Activated naive CD4-positive, alpha-beta T cell treated with anti-CD3 and anti-CD28 coated beads, Interleukin-2, amount 50 U/mL, for 24 hours (primary cell): Measurements from ENCODE around the gene ATP1B3.
"Not testable (repeated sequence)": the region's sequence is repeated elsewhere in the genome, so short reads cannot be mapped to it uniquely, and the experiment has no call there.

Source experiments
- H3K27ac Mint-ChIP-seq: one replicate; pipeline ENCODE4 v1.8.0; 2021; ENCODE audit warnings: mild to moderate bottlenecking, mixed read lengths
- H3K27me3 Mint-ChIP-seq: one replicate; pipeline ENCODE4 v1.8.0; 2021; ENCODE audit warnings: mixed read lengths
- H3K36me3 Mint-ChIP-seq: one replicate; pipeline ENCODE4 v1.8.0; 2021; ENCODE audit warnings: mixed read lengths
- H3K4me1 Mint-ChIP-seq: one replicate; pipeline ENCODE4 v1.8.0; 2021; ENCODE audit warnings: mixed read lengths
- H3K4me3 Mint-ChIP-seq: one replicate; pipeline ENCODE4 v1.8.0; 2021; ENCODE audit warnings: mild to moderate bottlenecking, mixed read lengths
- H3K9me3 Mint-ChIP-seq: one replicate; pipeline ENCODE4 v1.8.0; 2021; ENCODE audit warnings: mixed read lengths

The ATP1B3 gene

GRCh38 chr3:141876891-141877621, 613 bp downstream of the ATP1B3 start:
- Mint-ChIP-seq H3K36me3 (peaks cover 15% of the 10 kb centered on the region), H3K4me1 (peaks cover 55% of the 10 kb centered on the region), H3K27me3 (no peaks in the 10 kb centered on the region), H3K4me3 (peak overlapping the region; percentile 96), H3K27ac (peak overlapping the region; percentile 75), H3K9me3 (no peaks in the 10 kb centered on the region)

GRCh38 chr3:141877911-141878310, 1.5 kb downstream of the ATP1B3 start:
- H3K4me1 Mint-ChIP-seq: peaks cover 58% of the 10 kb centered on the region
- H3K9me3 Mint-ChIP-seq: no peaks in the 10 kb centered on the region
- H3K27ac Mint-ChIP-seq: peak overlapping the region; percentile 26
- H3K36me3 Mint-ChIP-seq: peaks cover 17% of the 10 kb centered on the region
- no peaks in the 10 kb centered on the region for H3K27me3 Mint-ChIP-seq
- peak overlapping the region; percentile 96 for H3K4me3 Mint-ChIP-seq

GRCh38 chr3:141878326-141878725, 1.9 kb downstream of the ATP1B3 start:
- peak overlapping the region; percentile 26 for H3K27ac Mint-ChIP-seq
- H3K36me3 Mint-ChIP-seq: peaks cover 18% of the 10 kb centered on the region
- H3K4me3 Mint-ChIP-seq: peak overlapping the region; percentile 96
- H3K9me3 Mint-ChIP-seq: no peaks in the 10 kb centered on the region
- H3K4me1 Mint-ChIP-seq: peaks cover 60% of the 10 kb centered on the region
- H3K27me3 Mint-ChIP-seq: no peaks in the 10 kb centered on the region

- H3K9me3 Mint-ChIP-seq: no peaks in the 10 kb centered on the region
- H3K4me1 Mint-ChIP-seq: peaks cover 65% of the 10 kb centered on the region
- H3K36me3 Mint-ChIP-seq: peaks cover 19% of the 10 kb centered on the region
- H3K27ac Mint-ChIP-seq: no peak overlapping the region
- peak overlapping the region; percentile 96 for H3K4me3 Mint-ChIP-seq
- no peaks in the 10 kb centered on the region for H3K27me3 Mint-ChIP-seq
These were observed 2.4 kb downstream of the ATP1B3 start for GRCh38 chr3:141878817-141879216.

GRCh38 chr3:141881702-141882101, 5.3 kb downstream of the ATP1B3 start:
- H3K4me3 Mint-ChIP-seq: peak overlapping the region; percentile 19
- peaks cover 29% of the 10 kb centered on the region for H3K36me3 Mint-ChIP-seq
- no peak overlapping the region for H3K27ac Mint-ChIP-seq
- H3K27me3 Mint-ChIP-seq: no peaks in the 10 kb centered on the region
- H3K4me1 Mint-ChIP-seq: peaks cover 82% of the 10 kb centered on the region
- H3K9me3 Mint-ChIP-seq: no peaks in the 10 kb centered on the region

- peaks cover 30% of the 10 kb centered on the region for H3K36me3 Mint-ChIP-seq
- H3K27ac Mint-ChIP-seq: no peak overlapping the region
- H3K4me3 Mint-ChIP-seq: no peak overlapping the region
- no peaks in the 10 kb centered on the region for H3K27me3 Mint-ChIP-seq
- H3K4me1 Mint-ChIP-seq: peaks cover 71% of the 10 kb centered on the region
- no peaks in the 10 kb centered on the region for H3K9me3 Mint-ChIP-seq
These were observed 10.6 kb downstream of the ATP1B3 start for GRCh38 chr3:141887051-141887450.

- peaks cover 75% of the 10 kb centered on the region for H3K4me1 Mint-ChIP-seq
- not testable (repeated sequence) for H3K9me3 Mint-ChIP-seq, H3K27me3 Mint-ChIP-seq, H3K4me3 Mint-ChIP-seq
- H3K36me3 Mint-ChIP-seq: peaks cover 26% of the 10 kb centered on the region
- peak overlapping the region; percentile 2 for H3K27ac Mint-ChIP-seq
These were observed 12.1 kb downstream of the ATP1B3 start for GRCh38 chr3:141888548-141888947.

GRCh38 chr3:141894524-141895176, 18.2 kb downstream of the ATP1B3 start:
- no peak overlapping the region for H3K4me3 Mint-ChIP-seq
- H3K9me3 Mint-ChIP-seq: peaks cover 5% of the 10 kb centered on the region
- H3K4me1 Mint-ChIP-seq: peaks cover 48% of the 10 kb centered on the region
- no peaks in the 10 kb centered on the region for H3K27me3 Mint-ChIP-seq
- H3K36me3 Mint-ChIP-seq: peaks cover 22% of the 10 kb centered on the region
- no peak overlapping the region for H3K27ac Mint-ChIP-seq

GRCh38 chr3:141895731-141896130, 19.3 kb downstream of the ATP1B3 start:
- H3K4me3 Mint-ChIP-seq: no peak overlapping the region
- peaks cover 29% of the 10 kb centered on the region for H3K36me3 Mint-ChIP-seq
- no peaks in the 10 kb centered on the region for H3K27me3 Mint-ChIP-seq
- no peak overlapping the region for H3K27ac Mint-ChIP-seq
- H3K4me1 Mint-ChIP-seq: peaks cover 49% of the 10 kb centered on the region
- peaks cover 5% of the 10 kb centered on the region for H3K9me3 Mint-ChIP-seq

GRCh38 chr3:141898908-141899307, 22.5 kb downstream of the ATP1B3 start:
- Mint-ChIP-seq H3K9me3 (peaks cover 5% of the 10 kb centered on the region), H3K36me3 (peaks cover 29% of the 10 kb centered on the region), H3K27ac (no peak overlapping the region), H3K4me3 (no peak overlapping the region), H3K27me3 (no peaks in the 10 kb centered on the region), H3K4me1 (peaks cover 25% of the 10 kb centered on the region)

- H3K27me3 Mint-ChIP-seq: no peaks in the 10 kb centered on the region
- H3K4me3 Mint-ChIP-seq: no peak overlapping the region
- H3K36me3 Mint-ChIP-seq: peaks cover 26% of the 10 kb centered on the region
- peaks cover 5% of the 10 kb centered on the region for H3K9me3 Mint-ChIP-seq
- H3K27ac Mint-ChIP-seq: no peak overlapping the region
- peaks cover 24% of the 10 kb centered on the region for H3K4me1 Mint-ChIP-seq
These were observed 23.9 kb downstream of the ATP1B3 start for GRCh38 chr3:141900343-141900742.

GRCh38 chr3:141901914-141902313, 25.5 kb downstream of the ATP1B3 start:
- Mint-ChIP-seq H3K36me3 (peaks cover 20% of the 10 kb centered on the region), H3K4me3 (no peak overlapping the region), H3K9me3 (peaks cover 5% of the 10 kb centered on the region), H3K4me1 (peaks cover 16% of the 10 kb centered on the region), H3K27me3 (no peaks in the 10 kb centered on the region), H3K27ac (no peak overlapping the region)

- Mint-ChIP-seq H3K27me3 (no peaks in the 10 kb centered on the region), H3K36me3 (peaks cover 19% of the 10 kb centered on the region), H3K27ac (no peak overlapping the region), H3K4me3 (no peak overlapping the region), H3K4me1 (peaks cover 12% of the 10 kb centered on the region), H3K9me3 (no peaks in the 10 kb centered on the region)
These were observed 27.8 kb downstream of the ATP1B3 start for GRCh38 chr3:141904203-141904602.

- Mint-ChIP-seq H3K4me3 (no peak overlapping the region), H3K27me3 (no peaks in the 10 kb centered on the region), H3K9me3 (no peaks in the 10 kb centered on the region), H3K36me3 (peaks cover 21% of the 10 kb centered on the region), H3K4me1 (peaks cover 12% of the 10 kb centered on the region), H3K27ac (no peak overlapping the region)
These were observed 28.7 kb downstream of the ATP1B3 start for GRCh38 chr3:141905129-141905528.

- Mint-ChIP-seq H3K27me3 (no peaks in the 10 kb centered on the region), H3K4me3 (no peak overlapping the region), H3K27ac (peak overlapping the region; percentile 72), H3K36me3 (peaks cover 32% of the 10 kb centered on the region), H3K4me1 (peaks cover 10% of the 10 kb centered on the region), H3K9me3 (peaks cover 5% of the 10 kb centered on the region)
These were observed 33.0 kb downstream of the ATP1B3 start for GRCh38 chr3:141909408-141909807.

- not testable (repeated sequence) for H3K4me1 Mint-ChIP-seq
These were observed 33.5 kb downstream of the ATP1B3 start for GRCh38 chr3:141909986-141910385.

More at GRCh38 chr3:141909986-141910385, 33.5 kb downstream of the ATP1B3 start:
- H3K36me3 Mint-ChIP-seq: peaks cover 31% of the 10 kb centered on the region
- H3K4me3 Mint-ChIP-seq, H3K27ac Mint-ChIP-seq, H3K9me3 Mint-ChIP-seq, H3K27me3 Mint-ChIP-seq: not testable (repeated sequence)
